GM21619 (cell line): ENCODE measurements around the gene MARK2.

Source experiments
- ATAC-seq: cut with Tn5 transposase; IDR thresholded peaks from one replicate; pipeline ENCODE4 v1.9.1; 2021; ENCODE audit not compliant: unreplicated experiment

The MARK2 gene

GRCh38 chr11:63829823-63830489 lies 9.0 kb upstream of the MARK2 start:
- ATAC-seq, result no peak

DNA sequence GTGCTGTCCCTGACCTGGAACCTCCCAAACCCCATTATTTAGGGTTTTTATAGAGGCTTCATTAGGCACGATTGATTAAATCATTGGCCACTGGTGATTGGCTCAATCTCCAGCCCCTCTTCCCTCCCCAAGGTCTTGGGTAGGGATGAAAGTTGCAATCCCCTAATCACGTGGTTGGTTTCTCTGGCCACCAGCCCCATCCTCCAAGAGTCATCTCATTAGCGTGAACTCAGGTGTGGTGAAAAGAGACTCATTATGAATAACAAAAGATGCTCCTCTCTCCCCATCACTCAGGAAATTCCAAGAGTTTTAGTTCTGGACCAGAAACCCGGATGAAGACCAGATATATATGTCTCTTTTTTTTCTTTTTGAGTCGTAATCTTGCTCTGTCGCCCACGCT lies 7.6 kb upstream of the MARK2 start:
- ATAC-seq, result no peak

GRCh38 chr11:63832336-63832735 lies 6.6 kb upstream of the MARK2 start:
- ATAC-seq, result no peak

DNA sequence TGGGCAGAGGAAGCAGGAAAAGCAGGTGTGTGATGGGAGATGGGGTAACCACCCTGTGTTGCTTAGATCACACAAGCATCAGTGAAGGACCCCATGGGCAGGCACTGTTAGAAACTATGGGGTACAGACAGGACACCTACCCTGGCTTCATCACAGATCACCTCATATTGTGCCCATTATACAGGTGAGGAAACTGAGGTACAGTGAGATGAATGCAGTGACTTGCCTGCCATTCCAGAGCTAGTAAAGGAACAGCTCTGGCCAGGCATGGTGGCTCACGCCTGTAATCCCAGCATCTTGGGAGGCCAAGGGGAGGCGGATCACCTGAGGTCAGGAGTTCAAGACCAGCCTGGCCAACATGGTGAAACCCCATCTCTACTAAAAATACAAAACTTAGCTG lies 5.9 kb upstream of the MARK2 start:
- ATAC-seq, result no peak

DNA sequence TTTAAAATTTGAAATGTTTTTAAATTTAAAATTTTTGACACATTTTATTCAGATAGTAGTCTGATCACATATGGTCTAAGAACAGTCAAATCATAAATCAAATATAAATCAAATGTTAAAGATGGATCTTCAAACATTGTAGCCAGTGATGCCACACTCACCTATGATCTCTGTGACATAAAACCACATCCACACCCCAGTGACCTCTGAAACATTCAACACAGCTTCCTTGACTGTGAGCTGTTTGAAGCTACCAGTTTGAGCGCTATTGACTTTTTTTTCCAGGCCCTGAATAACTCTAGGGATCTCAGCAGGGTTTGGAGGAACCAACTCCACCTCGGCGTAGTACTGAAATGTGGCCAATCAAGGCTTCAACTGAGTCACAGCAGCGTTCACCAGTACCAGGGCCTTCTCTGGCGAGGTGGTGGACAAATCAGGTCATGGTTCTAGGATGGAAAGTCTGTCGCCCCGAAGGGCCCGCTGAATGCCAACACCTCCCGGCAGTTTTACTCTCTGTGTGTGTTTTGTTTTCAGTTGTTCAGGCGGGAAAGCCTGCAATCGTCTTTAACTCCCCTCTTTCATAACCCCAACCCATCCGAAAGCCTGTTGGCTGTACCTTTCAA lies 4.3 kb upstream of the MARK2 start:
- no peak for ATAC-seq

DNA sequence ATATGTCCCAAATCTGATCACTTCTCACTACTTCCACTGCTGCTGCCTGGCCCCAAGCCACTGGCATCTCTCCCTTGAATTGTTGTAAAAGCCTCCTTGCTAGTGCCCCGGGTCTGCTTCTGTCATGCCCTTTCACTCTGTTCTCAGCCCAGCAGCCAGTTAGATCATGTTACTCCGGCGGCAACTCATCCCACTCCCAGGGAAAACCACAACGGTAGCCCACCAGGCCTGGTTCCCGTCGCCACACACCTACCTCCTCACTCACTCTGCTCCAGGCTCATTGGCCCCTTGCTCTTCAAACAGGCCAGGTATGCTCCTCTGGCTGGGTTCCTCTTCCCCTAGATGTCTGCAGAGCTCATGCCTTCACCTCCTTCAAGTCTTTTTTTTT lies 3.8 kb upstream of the MARK2 start:
- ATAC-seq, result no peak

DNA sequence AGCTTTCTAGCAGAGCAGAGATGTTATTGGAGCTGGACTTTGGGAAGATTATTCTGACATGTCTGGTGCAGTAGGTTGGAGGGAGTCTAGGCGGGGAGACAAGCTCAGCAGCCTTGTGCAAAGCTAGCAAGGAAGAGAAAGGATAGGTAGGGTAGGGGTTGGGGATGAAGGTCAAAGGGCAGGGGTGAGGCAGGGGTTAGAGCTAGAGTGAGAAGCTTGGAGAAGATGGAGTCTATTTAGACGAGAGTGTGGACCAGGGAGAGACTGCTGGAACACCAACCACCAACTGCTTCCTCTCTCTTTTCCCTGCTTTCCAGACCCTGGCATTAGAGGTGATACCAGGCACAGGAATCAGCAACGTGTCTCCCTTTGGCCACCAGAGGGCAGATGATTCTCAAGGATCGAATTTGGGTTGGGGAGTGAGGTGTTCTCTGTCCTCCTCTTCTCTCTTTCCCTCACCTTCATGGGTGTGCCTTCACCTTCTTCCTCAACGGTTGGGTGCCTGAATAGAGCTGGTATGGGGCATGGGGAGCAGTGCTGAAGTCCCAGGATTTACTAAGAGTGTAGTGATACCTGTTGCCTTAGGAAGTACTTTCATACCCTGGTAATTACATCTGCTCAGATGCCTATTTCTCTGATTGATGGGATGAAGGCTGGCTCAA lies 1.8 kb upstream of the MARK2 start:
- ATAC-seq, result no peak

DNA sequence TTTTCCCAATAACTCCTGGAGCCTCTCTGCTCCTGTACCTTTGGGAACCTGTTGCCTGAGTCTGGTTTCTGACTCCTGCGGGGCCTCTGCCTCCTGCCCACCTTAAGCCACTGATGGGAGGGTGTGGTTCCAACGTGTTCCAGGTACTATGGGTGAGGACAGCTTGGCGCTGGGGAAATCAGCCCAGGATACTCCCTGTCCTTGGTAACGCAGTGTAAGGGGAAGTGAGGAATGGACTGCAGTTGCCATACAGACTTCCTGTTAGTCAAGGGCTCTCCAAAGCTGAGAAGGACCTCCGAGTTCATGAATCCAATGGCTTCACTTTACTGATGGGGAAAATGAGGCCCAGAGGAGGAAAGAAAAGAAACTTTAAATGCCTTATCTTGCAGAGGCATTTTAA lies 1.2 kb upstream of the MARK2 start:
- no peak for ATAC-seq

DNA sequence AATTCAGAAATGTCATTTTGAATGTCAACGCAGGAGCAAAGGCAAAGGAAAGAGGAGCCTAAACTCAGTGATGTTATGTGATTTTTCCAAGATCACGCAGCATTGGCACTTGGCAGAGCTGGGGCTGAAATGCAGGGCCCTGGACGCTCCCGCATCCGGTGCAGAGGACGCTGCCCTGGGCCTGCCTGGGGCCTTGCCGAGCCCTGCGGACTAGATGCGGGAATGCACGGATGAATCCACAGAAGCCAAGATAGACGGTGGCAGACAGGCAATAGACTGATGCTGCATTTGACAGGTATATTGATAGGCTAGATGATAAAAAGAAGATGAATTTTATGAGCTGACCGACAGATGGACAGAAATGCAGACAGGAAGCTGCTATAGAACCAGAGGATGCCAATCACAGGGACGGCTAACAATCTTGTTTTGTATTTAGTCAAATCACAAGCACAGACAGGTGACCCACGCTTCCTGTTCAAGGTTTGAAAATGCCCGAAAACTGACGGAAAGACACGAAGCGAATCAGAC lies 696 bp upstream of the MARK2 start:
- no peak for ATAC-seq

GRCh38 chr11:63839508-63840355 lies 822 bp downstream of the MARK2 start:
- no peak for ATAC-seq

DNA sequence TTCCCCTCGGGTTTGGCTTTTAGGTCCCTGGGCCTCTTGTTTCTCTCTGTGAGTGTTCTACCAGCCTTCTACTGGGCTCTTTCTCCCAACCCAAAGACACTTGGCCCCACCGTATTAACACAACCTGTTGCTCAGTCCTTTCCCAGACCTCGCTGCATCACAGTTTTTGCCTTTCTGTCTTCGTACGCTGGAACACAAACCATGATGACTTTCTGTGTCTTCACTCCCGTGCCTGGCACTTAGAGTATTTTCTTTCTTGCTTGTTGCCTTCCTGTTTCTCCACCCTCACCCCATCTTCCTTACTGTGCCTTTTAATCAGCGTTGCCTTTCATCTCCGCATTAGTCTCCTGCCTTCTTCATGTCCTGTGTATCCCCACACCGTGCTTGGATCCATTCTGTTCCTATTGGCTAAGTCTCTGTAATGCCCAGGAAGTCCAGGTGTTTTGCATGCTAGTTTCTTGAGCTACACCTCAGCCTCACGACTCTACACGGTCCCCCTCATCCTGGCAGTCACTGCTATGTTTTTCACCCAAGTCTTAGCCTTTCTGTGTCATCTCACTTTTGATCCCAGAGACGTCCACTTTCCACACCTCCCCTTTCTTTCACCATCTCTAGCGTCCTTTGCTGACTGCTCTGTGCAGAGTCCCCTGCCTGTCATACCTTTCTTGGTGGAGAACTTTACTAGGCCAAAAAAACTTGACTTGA lies 1.6 kb downstream of the MARK2 start:
- no peak for ATAC-seq

GRCh38 chr11:63841554-63841953 lies 2.6 kb downstream of the MARK2 start:
- ATAC-seq, result no peak

- ATAC-seq, result no peak
These were observed 4.1 kb downstream of the MARK2 start for GRCh38 chr11:63843041-63843440.

GRCh38 chr11:63844836-63845235 lies 5.9 kb downstream of the MARK2 start:
- ATAC-seq, result no peak

DNA sequence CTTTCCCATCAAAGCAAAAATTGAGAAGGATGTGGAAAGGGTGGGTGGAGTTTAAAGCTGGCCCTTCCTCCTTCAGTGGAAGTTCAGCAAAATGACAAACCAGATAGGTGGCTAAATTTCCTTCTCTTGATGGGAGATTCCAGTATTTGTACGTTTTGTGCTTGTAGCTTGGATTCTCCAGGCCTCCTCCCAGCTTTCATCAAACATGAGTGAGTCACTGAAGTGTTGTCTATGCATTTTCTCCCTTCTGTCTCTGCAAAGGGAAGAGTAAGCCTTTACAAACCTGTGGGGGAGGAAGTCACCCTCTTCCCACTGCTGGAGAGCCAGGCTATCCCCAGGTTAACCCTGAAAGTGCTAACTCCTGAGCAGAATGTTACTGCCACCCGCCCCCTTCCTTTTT lies 6.4 kb downstream of the MARK2 start:
- ATAC-seq, result no peak

DNA sequence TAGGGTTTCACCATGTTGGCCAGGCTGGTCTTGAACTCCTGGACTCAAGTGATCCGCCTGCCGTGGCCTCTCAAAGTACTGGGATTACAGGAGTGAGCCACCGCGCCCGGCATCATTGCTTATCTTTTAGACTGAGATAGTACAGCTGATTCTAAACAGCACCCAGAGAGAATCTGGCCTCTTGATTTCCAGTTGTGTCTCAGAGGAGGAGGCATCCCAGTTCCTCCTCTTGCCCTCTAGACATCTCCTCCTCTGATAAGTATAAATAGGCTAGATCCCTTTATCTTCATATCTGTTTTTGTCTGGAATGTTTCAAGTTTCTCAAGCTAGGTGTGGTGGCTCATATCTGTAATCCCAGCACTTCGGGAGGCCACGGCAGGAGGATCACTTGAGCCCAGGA lies 7.0 kb downstream of the MARK2 start:
- ATAC-seq, result no peak

DNA sequence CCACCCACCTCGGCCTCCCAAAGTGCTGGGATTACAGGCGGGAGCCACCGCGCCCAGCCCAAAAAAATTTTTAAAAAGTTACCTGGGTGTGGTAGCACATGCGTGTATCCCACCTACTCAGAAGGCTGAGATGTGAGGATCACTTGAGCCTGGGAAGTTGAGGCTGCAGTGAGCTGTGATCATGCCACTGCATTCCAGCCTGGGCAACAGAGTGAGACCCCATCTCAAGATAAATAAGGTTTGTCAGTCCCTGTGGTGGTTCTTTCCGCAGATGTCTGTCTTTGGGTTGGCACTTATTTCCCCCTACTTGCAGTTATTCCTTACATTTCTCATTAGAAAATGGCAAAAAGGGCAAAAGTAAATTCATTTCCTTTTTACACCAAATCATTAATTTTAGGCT lies 8.0 kb downstream of the MARK2 start:
- ATAC-seq, result no peak

DNA sequence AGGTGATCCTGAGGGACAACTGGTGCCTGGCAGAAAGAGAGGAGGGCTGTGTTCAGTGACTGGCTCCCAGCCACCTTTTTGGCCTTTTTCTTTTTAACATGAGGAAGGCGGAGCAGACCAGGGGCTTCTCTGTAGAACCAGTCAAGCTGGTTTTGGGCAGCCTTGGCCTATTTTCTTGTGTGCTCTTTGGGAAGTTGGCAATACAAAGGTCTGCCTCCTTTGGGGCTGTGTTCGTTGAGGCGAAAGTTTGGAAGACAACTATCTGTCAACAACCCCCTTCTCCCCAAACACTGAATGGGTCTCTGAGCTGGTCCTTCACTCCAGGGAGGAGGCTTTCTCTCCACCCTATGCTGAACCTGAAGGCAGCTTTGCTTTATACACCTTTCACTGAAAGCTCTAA lies 8.5 kb downstream of the MARK2 start:
- ATAC-seq, result no peak

GRCh38 chr11:63849691-63850090 lies 10.8 kb downstream of the MARK2 start:
- no peak for ATAC-seq

DNA sequence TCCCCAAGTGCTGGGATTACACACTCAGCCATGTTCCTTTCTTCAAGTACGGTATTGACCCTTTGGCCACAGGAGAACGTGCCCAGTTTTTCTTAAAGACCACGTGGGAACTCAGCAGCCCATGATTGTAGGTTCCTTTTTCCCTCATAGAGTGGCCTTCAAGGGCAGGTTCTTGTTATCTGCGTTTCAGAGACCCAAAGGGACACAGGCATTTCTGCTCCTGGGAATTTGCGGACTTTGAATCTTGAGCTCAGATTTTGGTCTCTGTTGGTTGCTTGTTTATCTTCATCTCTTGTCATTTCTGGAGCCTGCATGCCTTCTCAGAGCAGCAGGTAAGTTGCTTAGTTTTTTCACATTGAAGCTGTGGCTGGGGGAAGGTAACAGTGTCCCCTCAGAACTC lies 12.0 kb downstream of the MARK2 start:
- no peak for ATAC-seq

GRCh38 chr11:63851364-63851763 lies 12.5 kb downstream of the MARK2 start:
- no peak for ATAC-seq
